Umbilical cord (tissue), 2 donors: ENCODE results near the gene SALL4. TPM values are rescaled to one million over a fixed set of nuclear protein-coding genes. Genes with fewer than 3 reads are reported as not detected.
"Not testable (repeated sequence)": the region's sequence is repeated elsewhere in the genome, so short reads cannot be mapped to it uniquely, and the experiment has no call there.

Experiments used
- DNase-seq: peaks from one replicate; pipeline ENCODE4 v3.0.0-alpha.2; 2015; ENCODE audit warnings: low spot score
- total RNA-seq: library from RNA; depleted of rRNA; stranded (reverse); fragments of >200 nt; gene quantifications from one replicate; pipeline ENCODE4 v1.2.3, GENCODE V29; 2014; ENCODE audit warnings: low replicate concordance; ENCODE audit not compliant: insufficient read depth

SALL4 gene
- total RNA-seq, 1 donor from 2014 or later: 3.6 TPM

DNA sequence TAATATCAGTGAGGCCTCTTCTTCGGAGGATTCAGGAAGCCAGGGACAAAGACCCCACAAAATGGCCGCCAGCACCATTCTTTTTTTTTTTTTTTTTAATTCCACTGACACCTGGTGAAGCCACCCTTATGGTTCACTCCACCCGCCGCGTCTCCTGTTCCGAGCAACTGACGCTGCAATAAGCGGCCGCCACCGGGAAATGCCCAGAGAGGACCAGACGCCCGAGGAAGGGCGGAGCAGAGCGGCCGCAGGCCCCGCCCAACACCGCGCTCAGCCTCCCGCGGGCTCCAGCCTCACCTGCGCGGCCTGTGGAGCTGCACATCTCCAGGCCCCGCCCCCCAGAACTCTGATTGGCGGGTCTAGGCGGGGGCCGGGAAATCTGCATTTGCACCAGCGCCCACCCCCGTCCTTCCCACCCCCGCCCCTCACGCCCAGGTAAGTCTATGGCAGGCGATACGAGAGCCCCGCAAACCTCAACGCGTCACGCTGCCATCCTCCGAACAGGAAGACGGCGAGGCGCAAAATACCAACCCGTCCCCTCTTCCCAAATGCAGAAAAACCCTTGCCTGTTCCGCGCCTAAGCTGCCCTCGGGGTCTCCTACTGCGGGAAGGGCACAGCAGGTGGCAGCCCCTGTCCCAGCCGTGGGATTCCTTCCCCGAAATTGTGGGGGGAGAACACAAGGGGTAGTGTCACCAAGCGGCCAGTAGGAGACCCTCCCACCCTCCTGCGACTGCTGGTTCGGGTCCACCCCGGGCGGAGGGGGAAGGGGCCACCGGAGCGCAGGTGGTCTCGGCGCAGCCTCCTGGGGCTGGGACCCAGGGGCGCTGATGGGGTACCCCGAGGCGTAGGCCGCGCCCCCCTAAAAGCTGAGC lies 35.1 kb downstream of the SALL4 start:
- DNase-seq: peak; percentile 53

DNA sequence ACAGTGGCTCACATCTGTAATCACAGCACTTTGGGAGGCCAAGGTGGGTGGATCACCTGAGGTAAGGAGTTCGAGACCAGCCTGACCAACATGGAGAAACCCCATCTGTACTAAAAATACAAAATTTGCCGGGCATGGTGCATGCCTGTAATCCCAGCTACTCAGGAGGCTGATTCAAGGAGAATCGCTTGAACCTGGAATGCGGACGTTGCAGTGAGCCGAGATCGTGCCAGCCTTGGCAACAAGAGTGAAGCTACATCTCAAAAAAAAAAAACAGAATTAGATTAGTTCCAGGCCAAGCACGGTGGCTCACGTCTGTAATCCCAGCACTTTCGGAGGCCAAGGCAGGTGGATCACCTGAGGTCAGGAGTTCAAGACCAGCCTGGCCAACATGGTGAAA lies 36.9 kb downstream of the SALL4 start:
- DNase-seq: not testable (repeated sequence)

DNA sequence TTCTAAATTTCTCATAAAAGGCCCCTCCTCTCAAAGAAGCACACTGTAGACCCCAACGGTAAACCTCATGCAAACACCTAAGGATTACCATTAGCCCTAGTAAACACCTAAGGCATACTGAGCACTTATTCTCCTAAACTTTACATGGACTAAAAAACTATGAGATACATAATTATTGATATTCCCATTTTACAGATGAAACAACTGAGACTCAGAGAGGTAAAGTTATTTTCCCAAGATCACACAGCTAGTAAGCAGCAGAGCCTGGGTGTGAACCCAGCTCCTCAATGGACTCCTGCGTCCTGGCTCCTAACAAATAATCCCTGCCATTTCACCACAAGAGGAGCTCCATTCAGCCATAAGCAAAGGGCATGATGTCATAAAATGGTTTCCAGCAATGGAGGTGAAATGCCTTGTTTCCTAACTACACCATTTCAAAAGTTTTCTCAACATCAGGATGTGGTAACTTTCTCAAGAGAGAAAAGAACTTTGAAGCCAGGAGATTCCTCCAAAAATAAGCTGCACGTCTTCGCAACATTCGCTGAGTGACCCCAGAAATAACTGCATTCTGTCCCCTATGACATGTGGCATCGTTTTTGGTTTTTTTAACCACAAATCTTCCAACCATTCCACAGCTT lies 38.2 kb downstream of the SALL4 start:
- no peak for DNase-seq

DNA sequence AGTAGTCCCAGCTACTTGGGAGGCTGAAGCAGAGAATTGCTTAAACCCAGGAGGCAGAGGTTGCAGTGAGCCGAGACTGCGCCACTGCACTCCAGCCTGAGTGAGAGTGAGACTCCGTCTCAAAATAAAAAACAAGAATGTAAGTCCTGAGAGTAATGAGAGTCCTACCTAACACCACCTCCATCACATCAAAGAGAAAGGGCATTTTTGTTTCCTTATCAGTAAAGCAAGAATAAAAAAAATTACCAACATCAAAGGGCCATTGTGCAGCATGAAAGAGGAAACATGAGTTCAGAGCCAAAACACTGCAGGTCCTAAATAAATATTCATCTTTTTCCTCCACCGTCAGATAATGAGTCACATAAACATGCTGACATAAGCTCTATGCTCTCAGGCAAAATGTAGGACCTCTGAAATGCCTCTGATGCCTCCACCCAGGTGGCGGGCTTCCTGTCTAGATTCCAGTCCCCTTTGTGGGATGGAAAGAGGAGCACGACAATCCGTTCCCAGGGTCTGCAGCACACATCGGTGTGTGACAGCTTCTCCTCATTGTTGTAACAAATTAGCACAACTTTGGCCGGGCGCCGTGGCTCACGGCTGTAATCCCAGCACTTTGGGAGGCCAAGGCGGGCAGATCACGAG lies 41.3 kb downstream of the SALL4 start:
- no peak for DNase-seq

DNA sequence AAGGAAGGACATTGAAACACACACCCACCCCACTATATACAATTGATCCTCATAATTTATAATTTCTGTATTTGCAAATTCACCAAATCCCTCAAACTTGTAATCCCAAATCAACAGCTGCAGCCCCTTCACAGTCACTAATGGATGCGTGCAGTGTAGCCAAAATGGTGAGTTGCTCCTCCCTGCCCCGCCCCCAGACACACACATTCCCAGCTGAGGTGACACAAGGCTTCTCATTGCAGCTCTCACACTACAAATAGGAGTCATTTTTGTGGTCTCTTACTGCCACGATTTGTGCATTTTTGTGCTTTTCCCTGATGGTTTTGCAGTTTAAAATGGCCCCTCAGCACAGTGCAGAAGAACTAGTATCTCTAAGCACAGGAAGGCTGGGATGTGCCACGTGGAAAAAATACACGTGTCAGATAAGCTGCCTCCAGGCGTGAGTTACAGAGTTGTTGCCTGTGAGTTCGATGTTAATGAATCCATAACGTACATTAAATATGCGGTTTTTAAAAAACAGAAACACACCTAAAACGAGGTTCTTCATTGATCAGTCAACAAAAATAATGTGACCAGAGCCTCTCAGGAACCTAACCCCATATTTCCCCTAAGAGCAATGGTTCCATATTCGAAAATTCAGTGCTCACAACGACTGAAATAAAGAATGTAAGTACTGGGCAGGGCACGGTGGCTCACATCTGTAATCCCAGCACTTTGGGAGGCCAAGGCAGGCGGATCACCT lies 42.4 kb downstream of the SALL4 start:
- DNase-seq: no peak

DNA sequence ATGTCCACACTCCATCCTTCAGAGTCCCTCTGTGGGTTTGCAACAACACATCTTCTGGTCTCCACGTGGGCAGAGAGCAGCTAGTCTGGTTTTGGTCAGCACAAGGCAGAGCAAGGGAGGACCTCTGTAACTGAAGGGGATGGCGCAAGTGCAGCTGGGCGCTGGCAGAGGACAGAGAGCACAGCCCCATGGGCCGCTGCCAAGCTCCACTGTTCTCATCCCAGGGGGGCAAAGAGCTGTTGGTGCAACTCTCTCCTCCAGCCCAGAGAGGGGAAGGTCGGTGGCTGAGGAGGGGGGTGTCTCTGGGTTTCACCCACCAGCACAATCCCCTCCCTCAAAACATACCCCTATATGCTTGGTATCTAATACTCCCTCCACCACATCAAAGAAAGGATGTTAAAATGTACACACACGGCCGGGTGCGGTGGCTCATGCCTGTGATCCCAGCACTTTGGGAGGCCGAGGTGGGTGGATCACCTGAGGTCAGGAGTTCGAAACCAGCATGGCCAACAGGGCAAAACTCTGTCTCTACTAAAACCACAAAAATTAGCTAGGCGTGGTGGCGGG lies 43.3 kb downstream of the SALL4 start:
- DNase-seq: no peak

DNA sequence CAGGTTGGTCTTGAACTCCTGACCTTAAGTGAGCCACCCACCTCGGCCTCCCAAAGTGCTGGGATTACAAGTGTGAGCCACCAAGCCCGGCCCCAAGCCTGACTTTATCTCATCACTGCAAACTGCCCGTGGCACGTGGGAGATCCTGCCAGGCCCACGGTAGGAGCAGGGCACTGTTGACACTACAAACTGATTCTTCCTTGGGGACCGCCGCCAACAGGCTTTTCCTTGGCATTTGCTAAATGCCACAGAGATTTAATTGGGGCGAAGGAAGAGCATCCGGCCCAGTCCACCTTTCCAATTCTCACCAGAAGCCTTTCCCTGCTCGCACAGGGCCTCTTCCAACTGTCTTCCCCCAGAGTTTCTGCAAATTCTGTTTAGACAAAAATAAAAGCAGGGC lies 45.1 kb downstream of the SALL4 start:
- no peak for DNase-seq

DNA sequence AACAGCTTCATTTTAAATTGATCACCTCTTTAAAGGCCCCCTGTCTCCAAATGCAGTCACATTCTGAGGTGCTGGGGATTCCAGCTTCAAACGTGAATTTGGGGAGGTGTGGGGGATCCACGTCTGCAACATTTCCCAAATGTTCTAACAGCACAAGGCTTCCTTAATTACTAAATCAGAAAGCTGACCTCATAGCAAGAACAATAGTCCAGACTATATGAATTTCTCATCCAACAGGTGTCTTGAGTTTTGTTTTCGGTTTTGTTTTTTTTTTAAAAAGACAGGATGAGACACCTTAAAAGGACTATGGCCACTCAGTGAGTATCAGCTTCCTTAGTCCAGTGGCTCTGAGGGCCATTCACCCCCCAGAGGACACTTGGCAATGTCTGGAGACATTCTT lies 45.7 kb downstream of the SALL4 start:
- no peak for DNase-seq

DNA sequence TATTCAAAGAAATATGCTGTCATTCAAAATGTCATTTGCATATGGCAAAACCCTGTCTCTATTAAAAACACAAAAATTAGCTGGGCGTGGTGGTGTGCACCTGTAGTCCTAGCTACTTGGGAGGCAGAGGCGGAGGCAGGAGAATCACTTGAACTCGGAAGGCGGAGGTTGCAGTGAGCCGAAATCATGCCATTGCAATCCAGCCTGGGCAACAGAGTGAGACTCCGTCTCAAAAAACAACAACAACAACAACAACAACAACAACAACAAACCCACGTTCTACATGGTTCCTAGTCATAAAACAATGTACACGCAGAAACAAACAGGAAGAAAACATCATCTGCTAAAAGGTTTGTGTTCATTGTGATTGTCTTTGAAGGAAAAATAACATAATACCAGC lies 49.1 kb downstream of the SALL4 start:
- not testable (repeated sequence) for DNase-seq

DNA sequence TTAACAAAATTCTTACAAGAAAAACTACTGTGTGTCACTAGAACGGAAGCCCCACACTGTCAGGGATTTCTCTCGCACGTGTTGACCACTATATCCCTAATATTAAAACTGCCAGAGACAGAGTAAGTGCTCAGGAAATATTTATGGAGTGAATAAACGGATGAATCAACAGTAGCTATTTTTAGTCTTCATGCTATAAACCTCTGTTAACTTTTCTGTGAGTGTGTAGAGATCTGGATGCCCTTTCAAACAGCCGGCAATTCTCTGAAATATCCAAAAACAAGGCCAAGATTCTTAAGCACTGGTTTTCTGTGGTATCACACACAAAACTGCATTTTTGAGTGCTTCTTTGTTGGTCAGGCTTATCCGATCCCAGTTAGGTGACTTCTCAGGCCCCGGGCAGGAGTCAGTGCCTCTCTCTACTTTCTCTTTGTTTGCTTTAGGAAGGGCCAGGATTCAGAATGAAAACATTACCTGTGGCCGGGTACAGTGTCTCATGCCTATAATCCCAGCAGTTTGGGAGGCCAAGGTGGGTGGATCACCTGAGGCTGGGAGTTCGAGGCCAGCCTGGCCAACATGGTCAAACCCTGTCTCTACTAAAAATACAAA lies 49.9 kb downstream of the SALL4 start:
- peak; percentile 86 for DNase-seq

DNA sequence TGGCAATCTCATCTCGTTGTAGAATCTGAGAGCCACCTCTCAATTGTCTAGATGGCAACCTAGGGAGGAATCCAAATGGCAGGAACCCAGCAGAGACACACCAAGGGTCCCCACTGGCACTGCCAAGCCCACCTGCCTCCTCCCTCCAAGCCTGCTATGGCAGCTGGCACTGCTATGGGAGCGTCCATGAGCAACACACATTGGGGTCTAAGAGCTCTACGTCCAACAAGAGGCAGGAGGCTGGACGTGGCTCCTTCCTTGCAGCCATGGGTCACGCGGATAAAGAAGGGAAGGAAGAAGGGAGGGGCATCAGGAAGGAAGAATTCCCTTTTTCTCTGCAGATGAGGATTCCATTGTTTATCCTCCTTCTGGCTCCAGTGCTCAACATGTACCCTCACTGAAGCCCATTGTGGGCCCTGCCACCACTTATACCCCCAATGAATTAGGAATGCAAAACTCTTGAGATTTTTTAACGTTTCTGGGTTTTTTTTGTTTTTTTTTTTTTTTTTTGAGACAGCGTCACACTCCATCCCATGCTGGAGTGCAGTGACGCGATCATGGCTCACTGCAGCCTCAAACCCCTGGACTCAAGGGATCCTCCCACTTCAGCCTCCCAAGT lies 51.4 kb downstream of the SALL4 start:
- no peak for DNase-seq

DNA sequence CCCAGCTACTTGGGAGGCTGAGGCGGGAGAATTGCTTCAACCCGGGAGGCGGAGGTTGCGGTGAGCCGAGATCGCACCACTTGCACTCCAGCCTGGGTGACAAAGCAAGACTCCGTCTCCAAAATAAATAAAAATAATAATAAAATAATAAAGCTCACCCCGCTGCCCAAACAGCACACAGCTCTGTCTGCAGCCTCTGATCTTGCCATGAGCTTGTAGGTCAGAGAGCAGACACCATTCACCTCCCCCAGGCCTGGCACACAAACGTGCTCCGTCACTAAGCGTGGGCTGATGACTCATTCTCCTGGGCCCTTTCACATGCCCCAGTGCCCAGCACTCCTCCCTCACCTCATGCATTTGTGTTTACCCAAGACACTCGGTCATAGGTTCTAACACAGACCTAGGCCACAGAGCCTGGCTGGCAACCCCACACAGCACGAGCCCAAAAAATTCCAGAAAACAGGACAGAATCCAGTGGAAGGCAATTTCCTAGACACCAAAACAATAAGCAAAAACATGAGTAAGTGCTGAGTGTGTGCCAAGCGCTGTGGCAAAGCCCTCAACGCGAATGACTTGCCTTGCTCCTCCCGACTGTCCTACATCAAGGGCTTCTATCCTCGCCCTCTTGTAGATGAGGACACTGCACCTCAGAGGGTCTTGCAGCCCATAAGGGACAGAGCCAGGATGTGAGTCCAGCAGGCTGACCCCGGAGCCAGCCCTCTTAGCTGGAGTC lies 52.1 kb downstream of the SALL4 start:
- DNase-seq: peak; percentile 14

DNA sequence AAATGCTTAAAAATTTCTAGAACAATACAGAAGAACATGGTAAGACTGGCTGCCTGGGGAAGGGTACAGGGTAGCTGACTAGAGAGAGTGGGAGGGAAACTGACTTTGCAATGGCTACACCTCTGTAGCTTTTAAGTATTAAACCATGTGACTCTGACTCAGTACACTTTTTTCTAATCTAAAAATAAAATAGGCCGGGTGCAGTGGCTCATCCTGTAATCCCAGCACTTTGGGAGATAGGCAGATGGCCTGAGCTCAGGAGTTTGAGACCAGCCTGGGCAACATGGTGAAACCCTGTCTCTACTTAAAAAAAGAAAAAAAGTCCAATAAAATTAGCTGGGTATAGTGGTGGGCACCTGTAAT lies 52.7 kb downstream of the SALL4 start:
- peak; percentile 81 for DNase-seq

DNA sequence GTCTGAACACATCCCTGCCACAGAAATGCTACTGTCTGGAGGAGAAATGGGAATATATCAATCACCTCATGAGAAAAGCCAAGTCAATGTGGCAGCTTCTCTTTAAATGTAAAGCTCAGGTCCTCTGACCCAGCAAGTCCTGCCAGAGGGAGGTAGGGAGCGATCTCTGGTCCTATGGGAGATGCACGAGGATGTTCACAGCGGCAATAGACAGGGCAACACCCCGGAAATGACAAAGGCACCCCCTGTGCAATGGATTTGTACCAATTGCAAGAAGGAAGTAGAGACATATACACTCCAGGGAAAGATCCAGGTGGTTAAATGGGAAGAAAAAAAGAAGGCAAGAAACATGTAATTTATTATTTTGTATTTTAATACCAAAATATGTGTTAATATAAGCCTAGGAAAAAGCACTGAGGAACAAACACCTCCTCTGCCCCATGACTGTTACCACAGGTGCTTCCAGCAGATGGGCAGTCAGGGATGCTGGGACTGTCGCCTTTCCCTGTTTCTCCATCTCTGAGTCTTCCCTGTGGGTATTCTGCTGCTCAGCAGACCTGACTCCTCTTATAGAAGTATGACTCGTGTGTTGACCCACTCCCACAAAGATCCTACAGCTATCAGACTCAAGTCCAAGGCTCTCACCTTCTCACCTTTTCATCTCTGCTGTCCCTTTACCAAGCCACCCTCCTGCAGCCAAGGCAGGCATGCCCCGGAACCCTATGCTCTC lies 55.0 kb downstream of the SALL4 start:
- DNase-seq: no peak

DNA sequence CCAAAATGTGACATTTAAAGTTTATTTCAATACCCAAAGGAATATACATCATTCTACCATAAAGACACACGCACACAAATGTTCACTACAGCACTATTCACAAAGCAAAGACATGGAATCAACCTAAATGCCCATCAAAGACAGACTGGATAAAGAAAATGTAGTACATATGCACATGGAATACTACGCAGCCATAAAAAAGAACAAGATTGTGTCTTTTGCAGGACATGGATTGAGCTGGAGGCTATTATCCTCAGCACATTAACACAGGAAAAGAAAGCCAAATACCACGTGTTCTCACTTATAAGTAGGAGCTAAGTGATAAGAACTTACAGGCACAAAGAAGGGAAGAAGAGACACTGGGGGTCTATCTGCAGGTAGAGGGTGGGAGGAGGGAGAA lies 56.5 kb downstream of the SALL4 start:
- no peak for DNase-seq

DNA sequence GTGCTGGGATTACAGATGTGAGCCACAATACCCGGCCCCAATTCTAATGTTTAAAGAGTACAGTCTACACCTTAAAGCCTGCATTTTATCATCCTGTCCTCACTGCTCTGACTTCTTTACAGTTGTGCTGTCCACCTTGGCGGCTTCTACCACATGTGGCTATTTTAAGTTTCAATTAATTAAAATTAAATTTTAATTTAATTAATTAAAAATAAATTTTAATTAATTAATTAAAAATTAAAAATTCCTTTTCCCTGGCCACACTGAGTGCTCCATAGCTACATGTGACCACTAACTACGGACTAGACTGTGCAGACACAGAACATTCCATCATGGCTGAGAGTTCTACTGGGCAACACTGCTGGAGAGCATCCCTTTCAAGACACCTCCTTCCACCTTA lies 61.5 kb downstream of the SALL4 start:
- DNase-seq: no peak

DNA sequence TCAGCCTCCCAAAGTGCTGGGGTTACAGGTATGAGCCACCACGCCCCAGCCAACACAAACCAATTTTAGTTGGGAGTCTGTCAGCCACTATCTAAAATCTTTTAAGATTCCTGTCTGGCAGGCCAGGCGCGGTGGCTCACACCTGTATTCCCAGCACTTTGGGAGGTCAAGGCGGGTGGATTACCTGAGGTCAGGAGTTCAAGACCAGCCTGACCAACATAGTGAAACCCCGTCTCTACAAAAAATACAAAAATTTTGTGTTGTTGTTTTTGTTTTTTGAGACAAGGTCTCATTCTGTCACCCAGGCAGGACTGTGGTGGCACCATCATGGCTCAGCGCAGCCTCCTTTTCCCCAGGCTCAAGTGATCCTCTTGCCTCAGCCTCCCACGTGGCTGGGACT lies 62.0 kb downstream of the SALL4 start:
- not testable (repeated sequence) for DNase-seq

DNA sequence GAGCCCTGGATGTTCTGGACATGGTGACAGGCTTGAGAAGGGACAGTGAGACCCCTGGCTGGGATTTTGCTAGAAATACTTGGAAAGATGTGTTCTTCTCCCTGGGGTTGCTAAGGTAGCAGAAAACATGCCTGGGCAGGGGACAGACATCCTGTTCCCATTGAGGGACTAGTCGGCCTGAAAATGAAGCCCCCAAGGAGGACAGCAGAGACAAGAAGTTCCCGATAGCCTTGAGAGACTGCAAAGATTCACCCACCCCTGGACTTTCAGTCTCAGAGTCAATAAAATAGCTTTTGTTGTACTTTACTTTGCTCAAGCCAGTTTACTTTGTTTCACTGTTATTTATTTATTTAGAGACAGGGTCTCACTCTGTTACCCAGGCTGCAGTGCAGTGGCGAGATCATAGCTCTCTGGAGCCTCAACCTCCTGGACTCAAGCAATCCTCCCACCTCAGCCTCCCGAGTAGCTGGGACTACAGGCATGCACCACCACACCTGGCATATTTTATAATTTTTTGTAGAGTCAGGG lies 62.5 kb downstream of the SALL4 start:
- no peak for DNase-seq

DNA sequence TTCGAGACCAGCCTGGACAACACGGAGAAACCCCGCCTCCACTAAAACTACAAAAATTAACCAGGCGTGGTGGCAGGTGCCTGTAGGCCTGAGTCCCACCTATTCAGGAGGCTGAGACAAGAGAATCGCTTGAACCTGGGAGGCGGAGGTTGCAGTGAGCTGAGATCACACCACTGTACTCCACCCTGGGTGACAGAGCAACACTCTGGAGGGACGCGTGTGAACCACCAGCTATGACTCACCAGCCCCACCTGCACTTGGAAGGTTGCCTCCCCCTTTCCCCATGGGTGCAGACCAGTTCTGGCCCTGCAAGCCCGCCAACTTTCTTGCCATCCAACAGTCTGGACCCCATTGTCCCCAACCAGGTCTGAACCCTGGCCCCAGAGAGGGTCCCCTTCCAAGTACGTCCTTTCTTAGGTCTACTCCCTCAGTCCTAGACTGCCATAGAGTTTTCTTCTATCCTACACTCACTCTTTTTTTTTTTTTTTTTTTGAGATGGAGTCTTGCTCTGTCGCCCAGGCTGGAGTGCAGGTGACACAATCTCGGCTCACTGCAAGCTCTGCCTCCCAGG lies 63.4 kb downstream of the SALL4 start:
- DNase-seq: no peak
